ENCODE measurements around the gene GABPB1.
"Not testable (repeated sequence)": the region's sequence is repeated elsewhere in the genome, so short reads cannot be mapped to it uniquely, and the experiment has no call there.

The GABPB1 gene

DNA sequence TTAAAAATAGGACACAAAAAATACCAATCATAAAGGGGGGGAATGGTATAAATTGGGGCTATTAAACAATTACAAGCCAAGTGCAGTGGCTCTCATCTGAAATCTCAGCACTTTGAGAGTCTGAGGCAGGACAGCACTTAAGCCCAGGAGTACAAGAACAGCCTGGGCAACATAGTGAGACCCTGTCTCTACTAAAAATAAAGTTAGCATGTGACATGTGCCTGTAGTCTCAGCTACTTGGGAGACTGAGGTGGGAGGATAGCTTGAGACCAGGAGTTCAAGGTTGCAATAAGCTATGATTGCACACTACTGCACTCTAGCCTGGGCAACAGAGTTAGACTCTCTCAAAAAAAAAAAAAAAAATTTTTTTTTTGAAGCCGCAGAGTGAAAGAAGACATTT lies 23.8 kb upstream of the GABPB1 start:
- Histone ChIP-seq H3K4me1 (ENCODE audit: control insufficient read depth in 1 of 2, insufficient read depth in 1 of 2, low read depth in 1 of 2, low read length in 1 of 2) (peaks cover 0 to 3% of the 10 kb centered on the region in 2 experiments), H3K27ac (no peak overlapping the region), H3K4me3 (ENCODE audit: low read depth in 1 of 2, low read length in 1 of 2) (no peak overlapping the region), H3K36me3 (no peaks in the 10 kb centered on the region), H3K27me3 (no peaks in the 10 kb centered on the region), H3K9me3 (no peaks in the 10 kb centered on the region)
- TF ChIP-seq, protein P1, sequence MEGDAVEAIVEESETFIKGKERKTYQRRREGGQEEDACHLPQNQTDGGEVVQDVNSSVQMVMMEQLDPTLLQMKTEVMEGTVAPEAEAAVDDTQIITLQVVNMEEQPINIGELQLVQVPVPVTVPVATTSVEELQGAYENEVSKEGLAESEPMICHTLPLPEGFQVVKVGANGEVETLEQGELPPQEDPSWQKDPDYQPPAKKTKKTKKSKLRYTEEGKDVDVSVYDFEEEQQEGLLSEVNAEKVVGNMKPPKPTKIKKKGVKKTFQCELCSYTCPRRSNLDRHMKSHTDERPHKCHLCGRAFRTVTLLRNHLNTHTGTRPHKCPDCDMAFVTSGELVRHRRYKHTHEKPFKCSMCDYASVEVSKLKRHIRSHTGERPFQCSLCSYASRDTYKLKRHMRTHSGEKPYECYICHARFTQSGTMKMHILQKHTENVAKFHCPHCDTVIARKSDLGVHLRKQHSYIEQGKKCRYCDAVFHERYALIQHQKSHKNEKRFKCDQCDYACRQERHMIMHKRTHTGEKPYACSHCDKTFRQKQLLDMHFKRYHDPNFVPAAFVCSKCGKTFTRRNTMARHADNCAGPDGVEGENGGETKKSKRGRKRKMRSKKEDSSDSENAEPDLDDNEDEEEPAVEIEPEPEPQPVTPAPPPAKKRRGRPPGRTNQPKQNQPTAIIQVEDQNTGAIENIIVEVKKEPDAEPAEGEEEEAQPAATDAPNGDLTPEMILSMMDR (IDR thresholded peaks at IDR 0.05), result no peak

DNA sequence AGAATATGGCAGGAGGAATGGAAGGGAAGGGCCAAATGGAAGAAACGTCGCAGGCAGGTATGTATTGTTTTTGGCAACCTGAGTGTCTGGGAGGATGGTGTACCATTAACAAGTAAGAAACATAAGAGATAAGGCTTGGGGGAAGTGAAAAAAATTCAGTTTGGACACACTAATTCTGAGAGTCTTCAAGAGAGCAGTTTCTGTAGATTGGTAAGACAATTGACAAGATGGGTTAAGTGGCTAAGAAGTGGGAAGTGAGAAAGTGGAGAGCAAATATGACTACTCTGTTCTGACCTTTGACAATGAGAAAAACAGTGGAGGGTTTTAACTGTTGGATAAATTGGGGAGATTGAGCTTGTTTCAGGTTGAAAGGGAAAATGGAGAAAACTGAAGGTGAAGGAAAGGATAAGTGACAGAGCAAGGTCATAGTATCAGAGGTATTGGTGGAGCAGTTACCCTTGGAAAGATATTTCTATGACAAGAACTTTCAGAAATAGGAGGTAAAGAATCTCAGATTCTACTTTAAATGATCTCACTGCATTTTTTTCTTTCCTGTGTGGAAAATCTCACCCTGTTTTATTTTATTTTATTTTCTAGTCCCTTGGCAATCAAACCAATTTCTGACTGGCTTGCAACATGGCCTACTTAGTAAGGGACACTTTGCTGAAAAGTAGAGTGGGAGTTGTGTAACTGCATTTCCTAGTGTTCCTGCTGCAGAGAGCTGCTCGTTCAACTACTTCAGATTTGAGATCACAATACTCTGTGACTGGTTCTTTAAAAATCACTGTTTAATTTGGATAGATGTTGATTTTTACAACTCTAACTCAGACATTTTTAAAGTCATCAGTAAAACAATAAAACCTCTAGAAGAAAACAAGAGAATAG lies 23.1 kb upstream of the GABPB1 start:
- no peaks in the 10 kb centered on the region for H3K27me3 ChIP-seq
- no peaks in the 10 kb centered on the region for H3K36me3 ChIP-seq
- H3K4me3 ChIP-seq (ENCODE audit: low read depth in 1 of 2, low read length in 1 of 2), result no peak overlapping the region
- no peak overlapping the region for H3K27ac ChIP-seq
- no peaks in the 10 kb centered on the region for H3K9me3 ChIP-seq
- H3K4me1 ChIP-seq (ENCODE audit: control insufficient read depth in 1 of 2, insufficient read depth in 1 of 2, low read depth in 1 of 2, low read length in 1 of 2), result peaks cover 0 to 3% of the 10 kb centered on the region in 2 experiments
- TF ChIP-seq, protein P1 (IDR thresholded peaks at IDR 0.05), result no peak

- not testable (repeated sequence) for H3K27me3 ChIP-seq; H3K9me3 ChIP-seq; H3K27ac ChIP-seq; H3K36me3 ChIP-seq; H3K4me1 ChIP-seq (ENCODE audit: control insufficient read depth in 1 of 2, insufficient read depth in 1 of 2, low read depth in 1 of 2, low read length in 1 of 2); H3K4me3 ChIP-seq (ENCODE audit: low read depth in 1 of 2, low read length in 1 of 2)
These were observed 14.6 kb upstream of the GABPB1 start for GRCh38 chr15:50369564-50369963.

- Histone ChIP-seq H3K9me3 (no peaks in the 10 kb centered on the region), H3K4me3 (ENCODE audit: low read depth in 1 of 2, low read length in 1 of 2) (no peak overlapping the region), H3K36me3 (no peaks in the 10 kb centered on the region), H3K27ac (no peak overlapping the region), H3K4me1 (ENCODE audit: control insufficient read depth in 1 of 2, insufficient read depth in 1 of 2, low read depth in 1 of 2, low read length in 1 of 2) (no peaks in the 10 kb centered on the region), H3K27me3 (no peaks in the 10 kb centered on the region)
- TF ChIP-seq, protein P1 (IDR thresholded peaks at IDR 0.05), result no peak
These were observed 11.0 kb upstream of the GABPB1 start for GRCh38 chr15:50365971-50366370.

GRCh38 chr15:50365570-50365969 lies 10.6 kb upstream of the GABPB1 start:
- Histone ChIP-seq H3K9me3 (no peaks in the 10 kb centered on the region), H3K4me1 (ENCODE audit: control insufficient read depth in 1 of 2, insufficient read depth in 1 of 2, low read depth in 1 of 2, low read length in 1 of 2) (no peaks in the 10 kb centered on the region), H3K4me3 (ENCODE audit: low read depth in 1 of 2, low read length in 1 of 2) (no peak overlapping the region), H3K27ac (no peak overlapping the region), H3K27me3 (no peaks in the 10 kb centered on the region), H3K36me3 (no peaks in the 10 kb centered on the region)
- TF ChIP-seq, protein P1 (IDR thresholded peaks at IDR 0.05), result no peak

- no peaks in the 10 kb centered on the region for H3K36me3 ChIP-seq
- TF ChIP-seq, protein P1 (IDR thresholded peaks at IDR 0.05), result no peak
These were observed 8.6 kb upstream of the GABPB1 start for GRCh38 chr15:50363612-50364011.

More at GRCh38 chr15:50363612-50364011, 8.6 kb upstream of the GABPB1 start:
- Histone ChIP-seq H3K4me3 (ENCODE audit: low read depth in 1 of 2, low read length in 1 of 2) (no peak overlapping the region), H3K9me3 (no peaks in the 10 kb centered on the region), H3K27me3 (no peaks in the 10 kb centered on the region), H3K4me1 (ENCODE audit: control insufficient read depth in 1 of 2, insufficient read depth in 1 of 2, low read depth in 1 of 2, low read length in 1 of 2) (no peaks in the 10 kb centered on the region), H3K27ac (no peak overlapping the region)

Data from neutrophil (primary cell).